Activated gamma-delta T cell treated with anti-CD3 and anti-CD28 coated beads, Interleukin-2, amount 50 U/mL, for 16 hours (primary cell): ENCODE results near the gene ABHD17A.

Source experiments
- DNase-seq: peaks from one replicate; pipeline ENCODE4 v3.0.0-alpha.2; 2020; ENCODE audit warnings: low read depth

The ABHD17A gene

GRCh38 chr19:1839658-1840540 is 45.4 kb downstream of the ABHD17A start:
- no peak for DNase-seq

DNA sequence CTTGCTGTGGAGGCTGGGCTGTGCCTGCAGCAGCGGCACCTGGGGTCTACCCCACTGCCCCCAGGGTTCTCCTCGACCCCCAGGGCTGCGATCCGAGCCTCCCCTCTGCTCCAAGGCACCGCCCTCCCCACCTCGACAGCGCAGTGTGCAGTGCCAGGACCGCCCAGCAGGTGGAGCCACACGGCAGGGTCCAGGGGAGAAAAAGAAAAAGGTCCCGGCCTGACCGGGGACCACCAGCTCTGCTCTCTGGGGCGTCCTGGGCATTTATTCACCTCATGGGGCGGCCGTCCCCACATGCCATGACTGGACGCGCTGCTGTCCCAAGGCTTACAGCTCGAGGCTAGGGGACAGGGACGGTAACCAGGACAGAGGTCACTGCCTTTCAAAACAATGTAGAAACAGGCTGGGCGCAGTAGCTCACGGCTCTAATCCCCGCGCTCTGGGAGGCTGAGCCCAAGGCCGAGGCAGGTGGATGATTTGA is 47.6 kb downstream of the ABHD17A start:
- no peak for DNase-seq

DNA sequence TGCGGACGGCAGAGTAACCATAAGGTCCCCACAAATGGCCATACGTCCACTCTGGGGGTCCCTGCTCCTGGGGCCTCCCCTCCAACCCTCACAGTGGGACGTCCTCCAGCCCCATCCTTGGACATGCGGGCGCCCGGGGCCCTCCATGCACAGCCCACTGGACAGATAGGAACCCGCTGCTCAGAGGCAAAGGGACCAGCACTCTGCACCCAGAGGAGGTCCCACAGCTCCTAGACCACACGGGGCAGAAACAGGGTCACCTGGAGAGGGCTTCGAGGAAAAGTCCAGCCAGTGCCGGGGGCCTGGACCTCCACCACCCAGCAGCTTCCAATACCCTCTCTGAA is 48.1 kb downstream of the ABHD17A start:
- no peak for DNase-seq

- no peak for DNase-seq
Measured at GRCh38 chr19:1836458-1837221, 48.7 kb downstream of the ABHD17A start.

GRCh38 chr19:1833540-1833939 is 51.8 kb downstream of the ABHD17A start:
- DNase-seq = no peak

DNA sequence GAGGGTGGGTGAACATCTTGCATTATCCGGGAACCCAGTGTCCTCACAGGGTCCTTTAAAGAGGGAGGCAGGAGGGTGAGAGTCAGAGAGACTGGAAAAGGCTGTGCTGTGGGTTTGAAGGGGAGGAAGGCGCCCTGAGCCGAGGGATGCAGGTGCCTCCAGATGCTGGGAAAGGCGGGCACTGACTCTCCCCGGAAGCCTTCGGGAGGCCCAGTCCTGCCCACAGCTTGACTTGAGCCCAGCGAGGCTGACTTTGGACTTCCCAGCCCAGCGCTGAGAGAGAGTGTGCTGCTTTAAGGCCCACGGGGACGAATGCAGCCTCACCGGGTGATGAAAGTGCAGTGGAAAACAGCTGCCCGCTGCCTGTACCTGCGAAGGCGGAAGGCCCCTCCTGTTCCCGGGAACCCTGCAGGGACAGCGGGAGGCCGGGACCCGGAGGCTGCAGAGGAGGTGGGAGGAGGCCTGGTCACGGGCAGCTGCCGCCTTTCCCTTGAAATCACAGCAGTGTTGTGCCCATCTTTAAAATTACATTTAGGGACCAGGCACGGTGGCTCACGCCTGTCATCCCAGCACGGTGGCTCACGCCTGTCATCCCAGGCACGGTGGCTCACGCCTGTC is 53.1 kb downstream of the ABHD17A start:
- DNase-seq = no peak

GRCh38 chr19:1830978-1831377 is 54.3 kb downstream of the ABHD17A start:
- DNase-seq = no peak

- DNase-seq = no peak
Measured at GRCh38 chr19:1830568-1830967, 54.7 kb downstream of the ABHD17A start.

DNA sequence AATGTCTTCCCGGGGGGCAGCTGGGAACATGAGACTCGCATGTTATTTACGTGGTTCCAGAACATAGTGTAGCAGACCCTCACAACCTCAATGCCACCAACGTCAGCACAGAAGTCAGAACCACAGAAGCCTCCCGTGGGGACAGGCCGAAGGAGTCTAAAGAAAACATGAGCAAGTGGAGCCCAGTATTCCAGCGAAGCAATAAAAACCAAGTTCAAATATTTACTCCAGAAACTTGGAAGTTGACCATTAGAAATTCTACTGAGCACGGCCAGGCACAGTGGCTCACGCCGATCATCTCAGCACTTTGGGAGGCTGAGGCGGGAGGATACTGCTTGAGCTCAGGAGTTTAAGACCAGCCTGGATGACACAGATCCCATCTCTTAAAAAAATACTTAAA is 55.3 kb downstream of the ABHD17A start:
- DNase-seq = no peak

- DNase-seq = no peak
Measured at GRCh38 chr19:1828279-1829238, 56.7 kb downstream of the ABHD17A start.

DNA sequence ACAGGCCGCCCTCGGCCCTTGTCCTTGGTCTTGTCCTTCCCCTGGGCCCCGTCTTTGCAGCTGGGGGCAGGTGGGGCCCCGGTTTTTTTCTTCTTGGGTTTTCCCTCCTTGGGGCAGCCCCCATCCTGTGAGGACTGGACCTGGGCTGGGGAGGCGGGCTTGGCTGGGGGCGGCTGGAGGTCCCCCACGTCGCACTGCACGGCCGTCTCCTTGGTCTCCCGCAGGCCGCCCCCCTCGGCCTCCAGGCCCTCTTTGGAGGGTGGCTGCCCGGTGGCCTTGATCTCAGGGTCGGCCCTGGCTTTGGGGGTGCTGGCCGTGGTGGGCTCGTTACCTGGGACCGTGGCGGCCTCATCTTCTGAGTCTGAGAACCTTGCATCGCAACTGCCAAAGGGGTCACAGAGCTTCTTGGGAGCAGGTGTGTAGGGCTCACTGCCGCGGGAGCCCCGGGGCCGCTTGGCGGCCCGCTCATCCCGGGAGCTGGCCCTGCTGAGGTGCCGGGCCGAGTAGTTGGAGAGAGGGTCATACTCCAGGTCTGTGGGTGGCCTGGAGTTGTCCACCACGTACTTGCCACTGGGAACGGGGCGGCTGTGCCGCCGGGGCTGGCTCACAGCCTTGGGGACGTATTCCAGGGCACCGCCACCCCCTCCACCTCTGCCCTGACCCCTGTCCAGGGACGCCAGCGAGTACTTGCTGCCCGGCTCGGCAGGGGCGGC is 57.6 kb downstream of the ABHD17A start:
- no peak for DNase-seq
